Peyer's patch (tissue), 4 donors: Measurements from ENCODE around the gene SCTR.

Experiments
- CTCF ChIP-seq, 6 experiments: fragments of 450-650 bp in 4 of 6; fragments of 200-600 bp in 2 of 6; sonication (generic) in 1 of 6; IDR thresholded peaks; one replicate each; pipeline ENCODE4 v1.5.1; 2017 to 2019; ENCODE audit warnings: antibody characterized with exemption in 6 of 6, mild to moderate bottlenecking in 3 of 6, moderate library complexity in 1 of 6
- POLR2A ChIP-seq, 2 donors: fragments of 450-650 bp; IDR thresholded peaks; one replicate each; pipeline ENCODE4 v1.5.1; 2017; ENCODE audit warnings: antibody characterized with exemption in 2 of 2, mild to moderate bottlenecking in 2 of 2, moderate library complexity in 2 of 2

- TF ChIP-seq CTCF (IDR thresholded peaks at IDR 0.05) (no peak), POLR2A (IDR thresholded peaks at IDR 0.05) (peak in 1 of 2 donors; percentile 44)
Observed at GRCh38 chr2:119425620-119426395, 98.5 kb downstream of the SCTR start.
